DND-41 (cell line): ENCODE results near the gene AGAP1.

Experiments used
- ATAC-seq: fragments of 200-7000 bp; cut with Tn5 transposase; 3 replicates; pipeline ENCODE4 v1.9.1; 2021; ENCODE audit warnings: low read depth; ENCODE audit not compliant: insufficient read depth
- DNase-seq: peaks from one replicate; pipeline ENCODE4 v3.0.0-alpha.2; 2020
- H2AFZ ChIP-seq: 2 replicates; pipeline ENCODE4 v1.6.0; 2012; ENCODE audit warnings: low read depth, low read length
- H3K27ac ChIP-seq: 2 replicates; pipeline ENCODE4 v1.5.1; 2012; ENCODE audit warnings: low read length, inconsistent platforms
- H3K27me3 ChIP-seq: fragments of 200-600 bp; sonication (generic); 2 replicates; pipeline ENCODE4 v1.6.0; 2012; ENCODE audit warnings: low read length, mild to moderate bottlenecking, inconsistent platforms; ENCODE audit not compliant: insufficient read depth, poor library complexity
- H3K36me3 ChIP-seq: 2 replicates; pipeline ENCODE4 v1.5.1; 2012; ENCODE audit warnings: low read length, inconsistent platforms; ENCODE audit not compliant: insufficient read depth
- H3K4me1 ChIP-seq: 2 replicates; pipeline ENCODE4 v1.5.1; 2012; ENCODE audit warnings: mild to moderate bottlenecking, low read length; ENCODE audit not compliant: insufficient read depth
- H3K4me2 ChIP-seq: 2 replicates; pipeline ENCODE4 v1.6.0; 2012; ENCODE audit warnings: mild to moderate bottlenecking, moderate library complexity, low read length, inconsistent platforms; ENCODE audit not compliant: insufficient read depth
- H3K4me3 ChIP-seq, 2 experiments: fragments of 200-600 bp in 1 of 2; shearing (Covaris generic) in 1 of 2; 2 replicates each; pipeline ENCODE4 v1.5.1; 2012 to 2016; ENCODE audit warnings: inconsistent platforms in 2 of 2, low read length in 2 of 2, mild to moderate bottlenecking in 2 of 2, low read depth in 1 of 2, moderate library complexity in 1 of 2
- H3K79me2 ChIP-seq: 2 replicates; pipeline ENCODE4 v1.6.0; 2012; ENCODE audit warnings: low read length, inconsistent platforms; ENCODE audit not compliant: insufficient read depth
- H3K9ac ChIP-seq: 2 replicates; pipeline ENCODE4 v1.6.0; 2012; ENCODE audit warnings: low read depth, mild to moderate bottlenecking, inconsistent platforms, low read length, moderate library complexity
- H3K9me3 ChIP-seq: 2 replicates; pipeline ENCODE4 v1.5.1; 2012; ENCODE audit warnings: low read length, moderate library complexity, mild to moderate bottlenecking, inconsistent platforms; ENCODE audit not compliant: insufficient read depth, severe bottlenecking
- H4K20me1 ChIP-seq: 2 replicates; pipeline ENCODE4 v1.6.0; 2012; ENCODE audit warnings: low read length; ENCODE audit not compliant: insufficient read depth
- CTCF ChIP-seq: IDR thresholded peaks from 2 replicates; pipeline ENCODE4 v1.5.1; 2012; ENCODE audit warnings: borderline replicate concordance, low read length, moderate library complexity, mild to moderate bottlenecking; ENCODE audit not compliant: poor library complexity, severe bottlenecking; ENCODE audit errors: extremely low read depth
- EZH2 ChIP-seq: IDR thresholded peaks from 3 replicates; pipeline ENCODE4 v1.6.1; 2012; ENCODE audit warnings: borderline replicate concordance, low read depth, mild to moderate bottlenecking, moderate library complexity, low read length, inconsistent platforms; ENCODE audit not compliant: severe bottlenecking

The AGAP1 gene

GRCh38 chr2:235781775-235782174, 287.9 kb downstream of the AGAP1 start:
- no peak overlapping the region for H3K9ac ChIP-seq
- H3K36me3 ChIP-seq: no peaks in the 10 kb centered on the region
- no peaks in the 10 kb centered on the region for H3K79me2 ChIP-seq
- DNase-seq (no peak), ATAC-seq (no peak)
- TF ChIP-seq EZH2 (no peak), CTCF (no peak)
- no peaks in the 10 kb centered on the region for H3K27me3 ChIP-seq
- H2AFZ ChIP-seq: no peak overlapping the region
- no peak overlapping the region for H3K27ac ChIP-seq
- no peak overlapping the region for H3K4me3 ChIP-seq
- no peaks in the 10 kb centered on the region; the same call in 1 of the 2 replicates for H4K20me1 ChIP-seq
- no peak overlapping the region for H3K4me2 ChIP-seq
- H3K9me3 ChIP-seq: no peaks in the 10 kb centered on the region
- H3K4me1 ChIP-seq: no peaks in the 10 kb centered on the region

GRCh38 chr2:235784788-235785187, 290.9 kb downstream of the AGAP1 start:
- no peak for TF ChIP-seq CTCF
- H3K4me1 ChIP-seq: no peaks in the 10 kb centered on the region

GRCh38 chr2:235789552-235789951, 295.7 kb downstream of the AGAP1 start:
- DNase-seq (no peak), ATAC-seq (no peak)
- no peak overlapping the region for H3K9ac ChIP-seq
- H3K27me3 ChIP-seq: no peaks in the 10 kb centered on the region
- no peaks in the 10 kb centered on the region for H3K4me1 ChIP-seq
- H3K27ac ChIP-seq: no peak overlapping the region
- H3K36me3 ChIP-seq: no peaks in the 10 kb centered on the region
- no peak overlapping the region for H3K4me2 ChIP-seq
- no peak overlapping the region for H2AFZ ChIP-seq
- H3K4me3 ChIP-seq: no peak overlapping the region
- no peaks in the 10 kb centered on the region for H3K79me2 ChIP-seq
- TF ChIP-seq CTCF: no peak
- no peak for TF ChIP-seq EZH2
- H4K20me1 ChIP-seq: 0 out of 2 replicates have a peak, but pooled peaks cover 3% of the 10 kb centered on the region
- no peaks in the 10 kb centered on the region for H3K9me3 ChIP-seq

More at GRCh38 chr2:235784788-235785187, 290.9 kb downstream of the AGAP1 start:
- Histone ChIP-seq H3K27me3 (no peaks in the 10 kb centered on the region), H3K4me2 (no peak overlapping the region), H4K20me1 (0 out of 2 replicates have a peak, but pooled peaks cover 3% of the 10 kb centered on the region), H3K9ac (no peak overlapping the region), H3K36me3 (no peaks in the 10 kb centered on the region), H2AFZ (no peak overlapping the region), H3K27ac (no peak overlapping the region), H3K79me2 (no peaks in the 10 kb centered on the region), H3K9me3 (no peaks in the 10 kb centered on the region), H3K4me3 (no peak overlapping the region)
- no peak for ATAC-seq
- no peak for DNase-seq
